ENCODE results near the gene RIPOR3.

RIPOR3 gene, protein sequence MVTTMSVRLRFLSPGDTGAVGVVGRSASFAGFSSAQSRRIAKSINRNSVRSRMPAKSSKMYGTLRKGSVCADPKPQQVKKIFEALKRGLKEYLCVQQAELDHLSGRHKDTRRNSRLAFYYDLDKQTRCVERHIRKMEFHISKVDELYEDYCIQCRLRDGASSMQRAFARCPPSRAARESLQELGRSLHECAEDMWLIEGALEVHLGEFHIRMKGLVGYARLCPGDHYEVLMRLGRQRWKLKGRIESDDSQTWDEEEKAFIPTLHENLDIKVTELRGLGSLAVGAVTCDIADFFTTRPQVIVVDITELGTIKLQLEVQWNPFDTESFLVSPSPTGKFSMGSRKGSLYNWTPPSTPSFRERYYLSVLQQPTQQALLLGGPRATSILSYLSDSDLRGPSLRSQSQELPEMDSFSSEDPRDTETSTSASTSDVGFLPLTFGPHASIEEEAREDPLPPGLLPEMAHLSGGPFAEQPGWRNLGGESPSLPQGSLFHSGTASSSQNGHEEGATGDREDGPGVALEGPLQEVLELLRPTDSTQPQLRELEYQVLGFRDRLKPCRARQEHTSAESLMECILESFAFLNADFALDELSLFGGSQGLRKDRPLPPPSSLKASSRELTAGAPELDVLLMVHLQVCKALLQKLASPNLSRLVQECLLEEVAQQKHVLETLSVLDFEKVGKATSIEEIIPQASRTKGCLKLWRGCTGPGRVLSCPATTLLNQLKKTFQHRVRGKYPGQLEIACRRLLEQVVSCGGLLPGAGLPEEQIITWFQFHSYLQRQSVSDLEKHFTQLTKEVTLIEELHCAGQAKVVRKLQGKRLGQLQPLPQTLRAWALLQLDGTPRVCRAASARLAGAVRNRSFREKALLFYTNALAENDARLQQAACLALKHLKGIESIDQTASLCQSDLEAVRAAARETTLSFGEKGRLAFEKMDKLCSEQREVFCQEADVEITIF

GRCh38 chr20:50690650-50691572 is at the start of gene RIPOR3:
RIPOR3 (minus strand) TSS chr20:50691542; CDS start chr20:50691128, 414 bp downstream.
- DNase-seq (ENCODE audit: low spot score), result no peak

GRCh38 chr20:50737352-50737751 is 46.0 kb upstream of the RIPOR3 start:
- no peak for DNase-seq (ENCODE audit: low spot score)

- peak; percentile 82 for DNase-seq (ENCODE audit: low spot score)
Observed at GRCh38 chr20:50735813-50736212, 44.5 kb upstream of the RIPOR3 start.

GRCh38 chr20:50734730-50735679 is 43.7 kb upstream of the RIPOR3 start:
- no peak for DNase-seq (ENCODE audit: low spot score)

- DNase-seq (ENCODE audit: low spot score), result no peak
Observed at GRCh38 chr20:50733644-50734349, 42.5 kb upstream of the RIPOR3 start.

GRCh38 chr20:50731930-50732690 is 40.8 kb upstream of the RIPOR3 start:
- DNase-seq (ENCODE audit: low spot score), result no peak

- peak; percentile 100 for DNase-seq (ENCODE audit: low spot score)
Observed at GRCh38 chr20:50731055-50731929, 40.0 kb upstream of the RIPOR3 start, which contains the start of gene PARD6B. PARD6B (plus strand) TSS chr20:50731580; CDS start chr20:50731787, 207 bp downstream.

GRCh38 chr20:50730765-50731054 is 39.4 kb upstream of the RIPOR3 start:
- DNase-seq (ENCODE audit: low spot score), result no peak

GRCh38 chr20:50729901-50730764 is 38.8 kb upstream of the RIPOR3 start:
- no peak for DNase-seq (ENCODE audit: low spot score)

DNA sequence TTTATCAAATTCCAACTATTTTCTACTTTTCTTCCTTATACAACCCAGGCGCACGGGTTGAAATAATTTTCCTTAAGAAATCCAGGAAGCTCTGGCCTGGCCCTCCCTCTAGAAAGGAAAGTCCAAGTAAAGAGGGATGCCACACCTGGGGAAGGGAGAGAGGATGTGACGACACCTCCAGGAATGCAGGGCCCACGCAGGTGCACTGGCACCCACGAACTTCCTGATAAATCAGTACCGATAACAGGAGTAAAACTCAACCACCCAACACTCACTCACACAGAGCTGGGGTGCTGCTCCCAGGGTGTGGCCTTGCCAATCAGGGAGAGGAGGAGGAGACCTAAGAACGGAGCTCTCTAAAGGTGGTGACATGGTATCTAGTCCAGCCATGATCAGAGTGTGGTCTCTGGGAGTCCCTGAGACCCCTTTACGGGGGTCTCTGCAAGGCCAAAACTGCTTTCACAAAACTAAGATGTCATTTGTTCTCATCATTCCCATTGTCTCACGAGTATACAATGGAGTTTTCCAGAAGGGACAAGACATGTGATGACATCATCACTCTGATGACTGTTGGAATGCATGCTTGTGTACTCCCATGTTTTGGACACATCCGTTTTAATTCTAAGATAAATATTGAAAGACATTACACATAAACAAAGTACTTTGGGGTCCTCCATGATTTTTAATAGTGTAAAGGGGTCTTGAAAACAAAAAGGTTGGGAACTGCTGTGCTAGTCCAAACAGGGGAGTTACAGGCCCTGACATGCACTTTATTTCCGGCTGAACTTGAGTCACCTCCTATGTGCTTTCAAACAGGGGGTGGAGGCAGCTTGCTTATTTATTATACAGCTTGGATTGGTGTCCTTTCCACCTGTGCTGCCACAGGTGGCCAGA is 37.9 kb upstream of the RIPOR3 start:
- DNase-seq (ENCODE audit: low spot score), result peak; percentile 82

GRCh38 chr20:50728486-50728980 is 37.2 kb upstream of the RIPOR3 start:
- no peak for DNase-seq (ENCODE audit: low spot score)

DNA sequence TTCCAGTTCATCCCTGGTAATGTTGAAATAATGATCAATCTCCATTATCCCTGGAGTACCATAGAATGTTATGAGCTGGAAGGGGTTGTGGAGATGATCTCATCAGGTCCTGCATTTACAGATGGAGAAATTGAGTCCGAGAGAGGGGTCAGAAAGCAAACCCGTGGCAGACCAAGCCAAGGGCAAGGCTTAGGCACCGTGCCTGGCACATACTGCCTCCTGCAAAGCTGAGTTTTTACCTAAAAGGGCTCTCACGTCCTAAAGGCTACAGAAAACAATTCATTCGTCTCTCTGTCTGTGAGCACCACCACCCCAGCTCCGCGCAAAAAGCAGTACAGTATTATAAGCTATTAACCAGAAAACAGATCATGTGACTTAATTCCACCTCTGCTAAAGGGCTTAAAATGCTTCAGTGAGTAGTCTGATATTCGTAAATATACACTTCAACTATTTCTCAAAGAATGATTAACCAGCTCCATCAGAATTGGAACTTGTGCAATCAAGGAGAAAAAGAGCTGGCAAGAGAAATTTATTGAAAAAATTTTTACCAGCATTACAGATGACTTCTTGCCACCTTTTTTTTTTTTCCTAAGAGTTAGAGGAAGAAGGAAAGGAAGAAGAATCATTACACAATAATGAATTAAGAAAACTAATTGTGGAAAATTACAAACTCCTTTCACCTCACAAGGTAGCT is 36.6 kb upstream of the RIPOR3 start:
- DNase-seq (ENCODE audit: low spot score), result no peak

DNA sequence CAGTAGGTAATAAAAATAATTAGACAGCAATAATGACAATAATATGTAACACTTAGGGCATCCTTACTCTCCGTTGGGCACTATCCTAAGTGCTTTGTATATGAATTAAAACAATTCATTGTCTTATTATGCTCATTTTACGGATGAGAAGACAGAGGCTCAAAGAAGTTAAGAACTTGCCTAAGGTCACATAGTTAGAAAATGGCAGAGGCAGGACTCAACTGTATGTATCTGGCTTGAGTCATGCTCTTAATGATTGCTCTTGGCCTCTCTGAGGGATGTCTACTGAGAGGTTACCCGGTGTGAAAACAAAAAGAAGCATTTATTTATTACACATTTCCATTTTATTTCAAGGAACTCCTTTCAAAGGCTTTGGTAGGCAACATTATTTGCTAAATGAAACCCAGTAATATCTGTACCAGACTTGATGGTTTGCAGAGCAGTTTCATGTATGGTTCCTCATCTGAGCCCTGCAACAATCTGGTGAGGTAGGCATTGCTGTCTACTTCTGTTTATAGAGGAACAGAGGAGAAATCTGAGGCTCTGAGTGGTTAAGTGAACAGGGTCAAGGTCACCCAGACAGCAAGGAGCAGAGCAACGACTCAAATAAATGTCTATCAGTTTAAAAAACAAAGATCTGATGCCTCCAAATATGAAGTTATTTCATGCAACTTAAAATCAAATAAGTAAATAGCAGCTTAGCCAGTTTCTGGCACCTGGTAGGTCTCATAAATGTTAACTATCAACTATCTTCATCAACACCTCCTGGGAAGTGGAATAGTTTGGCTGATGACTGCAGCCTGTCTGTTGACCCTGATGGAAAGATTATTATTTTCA is 35.8 kb upstream of the RIPOR3 start:
- DNase-seq (ENCODE audit: low spot score), result no peak

DNA sequence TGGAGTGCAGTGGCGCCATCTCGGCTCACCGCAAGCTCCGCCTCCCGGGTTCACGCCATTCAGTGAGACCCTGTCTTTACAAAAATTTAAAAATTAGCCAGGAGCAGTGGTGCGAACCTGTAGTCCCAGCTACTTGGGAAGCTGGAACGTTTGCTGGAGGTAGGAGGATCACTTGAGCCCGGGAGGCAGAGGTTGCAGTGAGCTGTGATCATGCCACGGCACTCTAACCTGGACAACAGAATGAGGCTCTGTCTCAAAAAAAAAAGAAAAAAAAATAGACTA is 34.3 kb upstream of the RIPOR3 start:
- DNase-seq (ENCODE audit: low spot score), result no peak

Data from LoVo (cell line).